HFFc6 (cell line): ENCODE results near the gene PRM1. TPM values are rescaled to one million over a fixed set of nuclear protein-coding genes. Genes with fewer than 3 reads are reported as not detected.

Experiments used
- DNase-seq: peaks from one replicate; pipeline ENCODE4 v3.0.0-alpha.2; 2018
- H3K27ac Mint-ChIP-seq: 2 replicates; pipeline ENCODE4 v1.8.0; 2020; ENCODE audit warnings: mild to moderate bottlenecking, mixed read lengths
- H3K27me3 Mint-ChIP-seq: 2 replicates; pipeline ENCODE4 v1.8.0; 2021; ENCODE audit warnings: mild to moderate bottlenecking, moderate library complexity, mixed read lengths; ENCODE audit not compliant: insufficient read depth
- H3K36me3 Mint-ChIP-seq: 2 replicates; pipeline ENCODE4 v1.8.0; 2021; ENCODE audit warnings: low read depth, mixed read lengths
- H3K4me1 Mint-ChIP-seq: 2 replicates; pipeline ENCODE4 v1.8.0; 2020; ENCODE audit warnings: low read depth, mixed read lengths
- H3K4me3 Mint-ChIP-seq: 2 replicates; pipeline ENCODE4 v1.8.0; 2020; ENCODE audit warnings: mild to moderate bottlenecking, moderate library complexity, mixed read lengths
- H3K9me3 Mint-ChIP-seq: 2 replicates; pipeline ENCODE4 v1.8.0; 2020; ENCODE audit warnings: mild to moderate bottlenecking, mixed read lengths
- total RNA-seq, 6 experiments: library from RNA; stranded (reverse); fragmentation: NEBNext Ultra II Directional; extraction: Animal tissue kit (Norgen Biotek cat#: 25700); gene quantifications; 2 replicates in 1 of 6; 3 replicates in 5 of 6; pipeline ENCODE4 v1.2.3, GENCODE V29; 2021
- TF ChIP-seq, protein P1 (sequence below): fragments of 200-600 bp; sonication (generic); IDR thresholded peaks from 2 replicates; pipeline ENCODE4 v1.5.0; 2021; ENCODE audit warnings: antibody characterized with exemption, mild to moderate bottlenecking

PRM1 gene
- total RNA-seq, 6 experiments from 2014 or later = not detected

DNA sequence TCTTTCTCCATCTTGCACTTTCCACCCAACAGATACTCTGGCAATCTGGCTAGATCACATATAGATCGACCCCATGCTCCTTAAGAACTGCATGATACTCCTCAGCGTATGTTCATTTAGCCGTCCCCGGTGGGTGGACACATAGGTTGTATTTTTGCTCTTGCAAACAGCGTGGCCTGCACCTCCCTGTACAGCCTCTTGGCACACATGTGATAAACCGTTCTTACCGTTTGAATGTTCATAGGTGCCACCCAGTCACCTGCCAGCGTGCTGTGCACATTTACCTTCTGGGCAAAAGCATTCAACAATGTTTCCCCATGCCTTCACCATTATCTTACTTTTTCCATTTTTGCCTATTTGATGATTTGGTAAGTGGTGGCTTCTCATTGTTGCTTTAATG lies 18.2 kb downstream of the PRM1 start:
- no peak overlapping the region for H3K27ac Mint-ChIP-seq
- no peak for DNase-seq
- peaks cover 13% of the 10 kb centered on the region for H3K27me3 Mint-ChIP-seq
- no peak overlapping the region for H3K4me3 Mint-ChIP-seq
- no peaks in the 10 kb centered on the region for H3K36me3 Mint-ChIP-seq
- no peaks in the 10 kb centered on the region for H3K9me3 Mint-ChIP-seq
- H3K4me1 Mint-ChIP-seq = peaks cover 14% of the 10 kb centered on the region
- TF ChIP-seq, protein P1, sequence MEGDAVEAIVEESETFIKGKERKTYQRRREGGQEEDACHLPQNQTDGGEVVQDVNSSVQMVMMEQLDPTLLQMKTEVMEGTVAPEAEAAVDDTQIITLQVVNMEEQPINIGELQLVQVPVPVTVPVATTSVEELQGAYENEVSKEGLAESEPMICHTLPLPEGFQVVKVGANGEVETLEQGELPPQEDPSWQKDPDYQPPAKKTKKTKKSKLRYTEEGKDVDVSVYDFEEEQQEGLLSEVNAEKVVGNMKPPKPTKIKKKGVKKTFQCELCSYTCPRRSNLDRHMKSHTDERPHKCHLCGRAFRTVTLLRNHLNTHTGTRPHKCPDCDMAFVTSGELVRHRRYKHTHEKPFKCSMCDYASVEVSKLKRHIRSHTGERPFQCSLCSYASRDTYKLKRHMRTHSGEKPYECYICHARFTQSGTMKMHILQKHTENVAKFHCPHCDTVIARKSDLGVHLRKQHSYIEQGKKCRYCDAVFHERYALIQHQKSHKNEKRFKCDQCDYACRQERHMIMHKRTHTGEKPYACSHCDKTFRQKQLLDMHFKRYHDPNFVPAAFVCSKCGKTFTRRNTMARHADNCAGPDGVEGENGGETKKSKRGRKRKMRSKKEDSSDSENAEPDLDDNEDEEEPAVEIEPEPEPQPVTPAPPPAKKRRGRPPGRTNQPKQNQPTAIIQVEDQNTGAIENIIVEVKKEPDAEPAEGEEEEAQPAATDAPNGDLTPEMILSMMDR = no peak

DNA sequence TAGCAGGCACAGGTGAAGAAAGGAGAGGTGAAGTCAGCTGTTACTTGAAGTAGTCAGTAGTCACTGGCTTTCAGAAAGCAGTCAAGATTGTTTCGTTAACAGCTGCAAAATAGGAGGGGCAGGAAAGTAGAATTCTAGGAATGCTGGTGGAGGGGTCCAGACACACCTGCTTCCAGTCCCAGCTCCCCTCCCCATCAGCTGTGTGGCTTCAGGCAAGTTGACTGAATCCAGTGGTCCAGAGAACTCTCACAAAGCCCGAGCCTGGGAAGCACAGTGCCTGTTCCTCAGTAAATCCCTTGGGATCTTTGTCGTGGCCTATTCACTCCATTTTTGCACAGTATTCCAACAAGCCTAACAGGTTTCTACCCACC lies 20.5 kb downstream of the PRM1 start:
- peaks cover 24% of the 10 kb centered on the region for H3K4me1 Mint-ChIP-seq
- DNase-seq = no peak
- H3K36me3 Mint-ChIP-seq = no peaks in the 10 kb centered on the region
- H3K27me3 Mint-ChIP-seq = peaks cover 8% of the 10 kb centered on the region
- H3K27ac Mint-ChIP-seq = no peak overlapping the region
- H3K9me3 Mint-ChIP-seq = no peaks in the 10 kb centered on the region
- TF ChIP-seq, protein P1 = no peak
- no peak overlapping the region for H3K4me3 Mint-ChIP-seq

DNA sequence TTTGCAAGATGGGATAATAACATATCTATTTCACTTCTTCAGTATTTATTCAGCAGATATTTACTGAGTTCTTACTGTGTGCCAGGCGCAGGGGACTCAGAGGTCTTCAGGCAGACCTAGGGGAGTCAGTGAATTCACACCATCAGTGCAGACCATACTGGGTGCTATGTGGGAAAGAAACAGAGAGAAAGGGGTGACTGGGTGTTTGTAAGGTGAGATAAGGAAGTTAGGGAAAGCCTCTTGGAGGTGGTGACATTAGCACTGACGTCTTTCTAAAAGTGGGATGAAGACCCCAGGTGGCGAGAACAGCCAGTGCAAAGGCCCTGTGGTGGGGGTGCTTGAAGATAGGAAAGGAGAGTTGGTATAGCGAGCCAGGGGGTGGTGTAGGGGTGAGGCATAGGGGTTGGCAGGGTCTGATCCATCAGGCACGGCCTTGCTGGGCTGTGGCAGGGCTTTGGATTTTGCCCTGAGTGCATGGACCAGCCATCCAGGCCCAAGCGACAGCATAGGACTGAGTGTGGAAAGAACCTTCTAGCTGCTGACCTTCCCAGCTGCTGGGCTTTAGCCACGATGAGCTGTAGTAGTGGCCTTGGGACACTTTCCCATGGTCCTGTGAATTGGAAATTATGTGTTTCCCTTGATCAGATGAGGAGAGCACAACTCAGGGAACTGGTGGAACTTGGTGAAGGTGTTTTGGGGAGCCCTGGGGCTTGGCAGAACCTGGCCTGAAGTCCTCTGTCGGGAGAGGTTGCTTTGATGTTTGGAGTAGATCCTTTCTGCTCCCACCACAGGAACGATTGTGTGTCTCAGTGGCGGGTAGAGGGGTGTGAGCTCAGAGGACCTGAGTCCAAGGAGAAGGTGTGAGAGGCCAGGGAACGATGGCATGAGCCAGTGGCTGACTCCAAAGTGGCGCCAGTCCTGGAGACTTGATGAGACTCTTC lies 21.2 kb downstream of the PRM1 start:
- Mint-ChIP-seq H3K4me1 (peaks cover 24% of the 10 kb centered on the region), H3K4me3 (no peak overlapping the region), H3K27ac (no peak overlapping the region), H3K9me3 (no peaks in the 10 kb centered on the region), H3K27me3 (peaks cover 6% of the 10 kb centered on the region), H3K36me3 (no peaks in the 10 kb centered on the region)
- no peak for DNase-seq
- TF ChIP-seq, protein P1 = no peak

DNA sequence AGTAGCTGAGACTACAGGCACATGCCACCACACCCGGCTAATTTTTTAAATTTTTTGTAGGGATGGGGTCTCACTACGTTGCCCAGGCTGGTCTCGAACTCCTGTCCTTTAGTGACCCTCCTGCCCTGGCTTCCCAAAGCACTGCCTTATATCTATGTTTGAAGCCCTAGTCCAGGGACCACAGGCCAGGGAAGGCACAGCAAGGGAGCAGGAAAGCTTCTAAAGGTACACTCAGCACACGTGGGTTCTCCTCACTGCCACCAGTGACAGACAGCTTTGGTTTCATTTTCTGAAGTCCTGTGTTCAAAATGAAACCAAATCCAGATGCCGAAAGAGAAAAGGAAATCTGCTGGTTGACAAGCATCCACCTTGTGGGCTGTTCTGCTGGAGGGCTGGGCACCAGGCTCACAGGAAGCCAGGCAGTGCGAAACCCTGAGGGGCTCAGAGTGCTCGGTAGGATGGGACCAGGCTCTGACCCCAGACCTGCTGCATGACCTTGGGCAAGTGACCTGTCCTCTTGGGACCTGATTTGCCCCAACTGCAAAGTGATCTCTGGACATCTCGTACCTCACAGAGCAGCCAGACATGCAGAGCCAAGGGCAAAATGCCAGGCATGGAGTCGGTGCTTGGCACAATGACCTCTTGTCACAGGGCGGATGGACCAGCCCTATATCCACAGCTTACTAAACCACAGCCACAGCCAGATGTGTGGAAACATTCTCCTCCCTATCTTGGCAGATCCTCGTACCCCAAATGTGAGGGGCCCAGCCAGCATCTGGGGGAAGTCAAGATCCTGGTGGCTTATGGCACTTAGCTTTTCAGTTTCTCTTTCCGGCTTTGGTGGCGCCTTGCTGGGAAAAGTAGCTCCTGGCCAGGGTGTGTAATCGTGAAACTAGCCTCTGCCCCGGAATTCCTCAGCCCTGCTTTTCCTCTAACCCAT lies 22.3 kb downstream of the PRM1 start:
- Mint-ChIP-seq H3K36me3 (no peaks in the 10 kb centered on the region), H3K9me3 (no peaks in the 10 kb centered on the region), H3K4me3 (peak overlapping the region; percentile 47; the same call in 1 of the 2 replicates), H3K27ac (no peak overlapping the region), H3K4me1 (peaks cover 27% of the 10 kb centered on the region), H3K27me3 (peaks cover 6% of the 10 kb centered on the region)
- no peak for DNase-seq
- TF ChIP-seq, protein P1 = no peak

DNA sequence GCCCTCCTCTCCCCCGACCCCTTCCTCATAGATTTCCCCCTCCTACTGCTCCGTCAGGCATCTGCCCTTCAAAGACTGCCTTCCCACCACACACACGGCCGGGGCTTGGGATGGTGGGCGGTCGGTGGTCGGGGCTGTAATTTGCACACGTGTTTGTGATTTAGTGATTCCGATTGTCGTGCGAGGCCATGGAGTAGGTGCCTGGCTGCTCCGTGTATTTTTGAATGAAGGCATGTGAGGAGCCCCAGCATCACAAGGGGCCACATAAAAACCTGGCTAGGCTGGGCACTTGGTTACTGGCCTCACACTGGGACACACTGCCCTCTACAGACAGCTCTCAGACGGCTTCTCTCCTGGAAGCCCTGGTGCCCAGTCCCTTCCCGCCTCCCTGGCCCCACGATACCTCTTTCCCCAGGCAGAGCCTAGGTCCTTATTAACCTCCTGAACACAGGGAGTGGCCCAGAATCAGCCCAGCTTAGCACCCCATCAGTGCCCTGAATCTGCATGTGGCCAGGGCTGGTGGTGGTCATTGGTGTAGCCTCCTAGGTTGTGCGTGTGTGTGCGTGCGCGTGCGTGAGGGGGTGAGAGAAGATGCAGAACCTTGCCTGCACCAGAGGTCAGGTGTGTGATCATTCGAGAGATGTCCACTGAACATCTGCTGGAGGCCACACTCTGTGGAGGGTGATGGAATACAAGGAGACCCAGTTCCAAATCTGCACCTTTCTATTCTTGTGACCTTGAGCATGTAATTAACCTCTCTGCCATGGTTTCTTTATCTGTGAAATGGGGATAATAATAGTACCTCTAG lies 23.8 kb downstream of the PRM1 start:
- Mint-ChIP-seq H3K27ac (peak overlapping the region; percentile 99), H3K9me3 (no peaks in the 10 kb centered on the region), H3K27me3 (peaks cover under 1% of the 10 kb centered on the region; the same call in 1 of the 2 replicates), H3K4me1 (peaks cover 40% of the 10 kb centered on the region), H3K36me3 (no peaks in the 10 kb centered on the region), H3K4me3 (peak overlapping the region; percentile 97)
- peak; percentile 75 for DNase-seq
- TF ChIP-seq, protein P1 = peak; percentile 83
